Endodermal cell (in vitro differentiated cells): ENCODE results near the gene RAB18. TPM values are rescaled to one million over a fixed set of nuclear protein-coding genes. Genes with fewer than 3 reads are reported as not detected.
"Not testable (repeated sequence)": the region's sequence is repeated elsewhere in the genome, so short reads cannot be mapped to it uniquely, and the experiment has no call there.

Experiments
- DNase-seq: peaks from one replicate; pipeline ENCODE4 v3.0.0-alpha.2; 2017
- H3K27ac ChIP-seq: 2 replicates; pipeline ENCODE4 v1.5.1; 2013; ENCODE audit warnings: mild to moderate bottlenecking, low read depth, low read length, moderate library complexity
- H3K27me3 ChIP-seq: 2 replicates; pipeline ENCODE4 v1.6.1; 2013; ENCODE audit warnings: mild to moderate bottlenecking, low read length, moderate library complexity; ENCODE audit not compliant: insufficient read depth, control insufficient read depth, poor library complexity, severe bottlenecking
- H3K36me3 ChIP-seq: 2 replicates; pipeline ENCODE4 v1.7.0; 2013; ENCODE audit warnings: mild to moderate bottlenecking, low read length, moderate library complexity; ENCODE audit not compliant: control insufficient read depth, insufficient read depth
- H3K4me1 ChIP-seq: one replicate; pipeline ENCODE4 v1.7.0; 2013; ENCODE audit warnings: low read length; ENCODE audit not compliant: control insufficient read depth, insufficient read depth
- H3K4me3 ChIP-seq: 2 replicates; pipeline ENCODE4 v1.5.1; 2013; ENCODE audit warnings: mild to moderate bottlenecking, low read length, moderate library complexity
- H3K9ac ChIP-seq: 2 replicates; pipeline ENCODE4 v1.6.1; 2013; ENCODE audit warnings: mild to moderate bottlenecking, low read length, moderate library complexity; ENCODE audit not compliant: poor library complexity, severe bottlenecking; ENCODE audit errors: extremely low read depth
- H3K9me3 ChIP-seq: 2 replicates; pipeline ENCODE4 v1.6.1; 2013; ENCODE audit warnings: mild to moderate bottlenecking, low read length, moderate library complexity; ENCODE audit not compliant: control insufficient read depth
- H3K27ac Mint-ChIP-seq: 2 replicates; pipeline ENCODE4 v1.8.0; 2020; ENCODE audit warnings: mixed read lengths
- H3K27me3 Mint-ChIP-seq: 2 replicates; pipeline ENCODE4 v1.8.0; 2021; ENCODE audit warnings: mild to moderate bottlenecking, mixed read lengths; ENCODE audit not compliant: insufficient read depth
- H3K36me3 Mint-ChIP-seq: 2 replicates; pipeline ENCODE4 v1.8.0; 2020; ENCODE audit warnings: low read depth, mixed read lengths
- H3K4me1 Mint-ChIP-seq: 2 replicates; pipeline ENCODE4 v1.8.0; 2020; ENCODE audit warnings: mixed read lengths
- H3K4me3 Mint-ChIP-seq: 2 replicates; pipeline ENCODE4 v1.8.0; 2020; ENCODE audit warnings: mild to moderate bottlenecking, moderate library complexity, mixed read lengths
- H3K9me3 Mint-ChIP-seq: 2 replicates; pipeline ENCODE4 v1.8.0; 2020; ENCODE audit warnings: mild to moderate bottlenecking, mixed read lengths
- WGBS, 2 experiments: methylation state at CpG; one replicate each; pipeline versions ENCODE4 v1.1.5 to v1.1.7; 2013; ENCODE audit warnings: missing lambda C conversion rate in 2 of 2, mixed read lengths in 1 of 2; ENCODE audit not compliant: insufficient coverage in 1 of 2, insufficient read length in 1 of 2; 5-methylcytosine and 5-hydroxymethylcytosine counted together
- total RNA-seq, 2 donors: library from RNA; stranded (reverse); fragmentation: NEBNext Ultra II Directional in 1 of 2; extraction: Animal tissue kit (Norgen Biotek cat#: 25700) in 1 of 2; gene quantifications; 2 replicates in 1 of 2; 3 replicates in 1 of 2; pipeline ENCODE4 v1.2.1, GENCODE V29; 2021
- TF ChIP-seq, protein P1 (sequence below): fragments of 200-600 bp; sonication (generic); conservative IDR thresholded peaks from 2 replicates; pipeline ENCODE4 v1.5.0; 2021; ENCODE audit warnings: antibody characterized with exemption, mild to moderate bottlenecking

Gene RAB18
- total RNA-seq, 2 donors from 2014 or later = 122 to 150 TPM

DNA sequence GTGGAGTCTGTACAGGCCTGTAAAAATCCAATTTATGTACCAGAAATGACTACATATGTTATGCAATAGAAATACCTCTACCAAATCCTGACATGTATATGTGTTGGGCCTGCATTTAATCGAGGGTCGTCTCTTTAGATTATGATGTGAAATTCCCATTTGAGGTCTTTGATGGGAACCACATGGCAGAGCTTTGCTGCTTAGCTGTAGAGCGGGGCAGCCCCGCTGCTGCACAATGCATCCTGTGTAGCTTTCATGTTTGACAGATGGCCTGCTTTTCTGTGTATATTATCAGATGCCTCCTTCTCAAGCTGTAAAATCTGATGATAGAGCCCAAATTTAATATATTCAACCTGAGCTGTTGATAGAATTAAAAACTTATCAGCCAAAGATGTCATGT is 65.8 kb downstream of the RAB18 start:
- no peaks in the 10 kb centered on the region for H3K36me3 Mint-ChIP-seq
- peaks cover 2% of the 10 kb centered on the region for H3K9me3 Mint-ChIP-seq
- no peaks in the 10 kb centered on the region for H3K27me3 Mint-ChIP-seq
- Histone ChIP-seq H3K9ac (no peak overlapping the region), H3K27me3 (no peaks in the 10 kb centered on the region), H3K36me3 (no peaks in the 10 kb centered on the region), H3K4me1 (no peaks in the 10 kb centered on the region), H3K9me3 (no peaks in the 10 kb centered on the region), H3K4me3 (no peak overlapping the region), H3K27ac (no peak overlapping the region)
- H3K4me3 Mint-ChIP-seq = no peak overlapping the region
- WGBS, 2 experiments = 94 to 100% methylated on average over 2 to 4 of the region's 4 CpGs
- H3K27ac Mint-ChIP-seq = no peak overlapping the region
- TF ChIP-seq, protein P1, sequence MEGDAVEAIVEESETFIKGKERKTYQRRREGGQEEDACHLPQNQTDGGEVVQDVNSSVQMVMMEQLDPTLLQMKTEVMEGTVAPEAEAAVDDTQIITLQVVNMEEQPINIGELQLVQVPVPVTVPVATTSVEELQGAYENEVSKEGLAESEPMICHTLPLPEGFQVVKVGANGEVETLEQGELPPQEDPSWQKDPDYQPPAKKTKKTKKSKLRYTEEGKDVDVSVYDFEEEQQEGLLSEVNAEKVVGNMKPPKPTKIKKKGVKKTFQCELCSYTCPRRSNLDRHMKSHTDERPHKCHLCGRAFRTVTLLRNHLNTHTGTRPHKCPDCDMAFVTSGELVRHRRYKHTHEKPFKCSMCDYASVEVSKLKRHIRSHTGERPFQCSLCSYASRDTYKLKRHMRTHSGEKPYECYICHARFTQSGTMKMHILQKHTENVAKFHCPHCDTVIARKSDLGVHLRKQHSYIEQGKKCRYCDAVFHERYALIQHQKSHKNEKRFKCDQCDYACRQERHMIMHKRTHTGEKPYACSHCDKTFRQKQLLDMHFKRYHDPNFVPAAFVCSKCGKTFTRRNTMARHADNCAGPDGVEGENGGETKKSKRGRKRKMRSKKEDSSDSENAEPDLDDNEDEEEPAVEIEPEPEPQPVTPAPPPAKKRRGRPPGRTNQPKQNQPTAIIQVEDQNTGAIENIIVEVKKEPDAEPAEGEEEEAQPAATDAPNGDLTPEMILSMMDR = no peak
- no peak for DNase-seq
- no peaks in the 10 kb centered on the region for H3K4me1 Mint-ChIP-seq

GRCh38 chr10:27577038-27577437 is 72.9 kb downstream of the RAB18 start:
- H3K9ac ChIP-seq, H3K4me3 ChIP-seq, H3K27ac Mint-ChIP-seq, H3K4me1 ChIP-seq, H3K36me3 Mint-ChIP-seq, H3K9me3 ChIP-seq, H3K36me3 ChIP-seq, H3K27ac ChIP-seq, H3K4me1 Mint-ChIP-seq, H3K27me3 Mint-ChIP-seq, H3K27me3 ChIP-seq, H3K9me3 Mint-ChIP-seq, H3K4me3 Mint-ChIP-seq, DNase-seq: not testable (repeated sequence)
- 92 to 97% methylated on average over 4 to 5 of the region's 5 CpGs for WGBS, 2 experiments

DNA sequence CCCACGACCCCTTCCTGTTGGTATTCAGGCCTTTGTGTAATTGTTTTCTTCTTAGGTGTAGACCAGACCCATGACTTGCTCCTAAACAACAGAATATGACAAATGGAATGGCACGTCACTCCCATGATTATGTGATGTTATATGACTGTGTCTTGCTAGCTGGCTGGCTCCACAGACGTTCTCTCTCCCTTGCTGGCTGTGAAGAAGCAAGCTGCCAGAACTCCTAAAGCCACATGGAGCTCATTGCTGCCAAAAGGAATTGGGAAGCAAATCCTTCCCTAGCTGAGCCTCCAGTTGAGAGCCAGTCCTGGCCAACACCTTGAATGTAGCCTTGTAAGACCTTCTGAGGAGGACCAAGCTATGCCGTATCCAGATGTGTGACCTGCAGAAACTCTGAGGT is 74.2 kb downstream of the RAB18 start:
- peaks cover 2% of the 10 kb centered on the region for H3K9me3 Mint-ChIP-seq
- no peaks in the 10 kb centered on the region for H3K36me3 ChIP-seq
- no peaks in the 10 kb centered on the region for H3K36me3 Mint-ChIP-seq
- H3K4me1 Mint-ChIP-seq = peaks cover 9% of the 10 kb centered on the region
- WGBS, 2 experiments = 88 to 90% methylated on average over 3 to 4 of the region's 4 CpGs
- TF ChIP-seq, protein P1 = no peak
- no peaks in the 10 kb centered on the region for H3K9me3 ChIP-seq
- no peak overlapping the region for H3K27ac Mint-ChIP-seq
- H3K4me3 ChIP-seq = no peak overlapping the region
- DNase-seq = no peak
- no peak overlapping the region for H3K27ac ChIP-seq
- no peaks in the 10 kb centered on the region for H3K27me3 ChIP-seq
- H3K4me1 ChIP-seq = no peaks in the 10 kb centered on the region
- no peaks in the 10 kb centered on the region for H3K27me3 Mint-ChIP-seq
- H3K4me3 Mint-ChIP-seq = no peak overlapping the region
- H3K9ac ChIP-seq = no peak overlapping the region

DNA sequence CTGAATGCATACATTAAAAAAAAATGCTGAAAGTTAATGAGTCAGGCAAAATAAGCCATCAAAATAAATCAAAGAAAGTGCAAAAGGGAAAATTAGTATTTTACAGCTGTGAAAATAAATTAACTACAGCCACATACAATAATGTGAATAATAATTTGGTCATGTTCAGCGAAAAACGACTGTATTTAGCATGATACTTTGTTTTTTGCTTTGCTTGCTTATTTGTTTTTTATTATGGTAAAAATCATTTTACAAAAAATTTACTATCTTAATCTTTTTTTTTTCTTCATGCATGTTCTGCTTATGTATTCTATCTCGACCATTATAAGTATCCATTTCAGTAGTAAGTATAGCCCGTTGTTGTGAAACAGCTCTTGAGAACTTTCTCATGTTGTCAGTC is 77.1 kb downstream of the RAB18 start:
- no peak overlapping the region for H3K27ac Mint-ChIP-seq
- no peak overlapping the region for H3K4me3 Mint-ChIP-seq
- DNase-seq = no peak
- no peaks in the 10 kb centered on the region for H3K27me3 Mint-ChIP-seq
- no peak overlapping the region for H3K9ac ChIP-seq
- 100% methylated on average over 2 of the region's 4 CpGs; no CpG with 5 or more reads in 1 of the 2 experiments for WGBS, 2 experiments
- H3K9me3 Mint-ChIP-seq = no peaks in the 10 kb centered on the region
- no peaks in the 10 kb centered on the region for H3K9me3 ChIP-seq
- H3K27me3 ChIP-seq = no peaks in the 10 kb centered on the region
- TF ChIP-seq, protein P1 = no peak
- no peaks in the 10 kb centered on the region for H3K4me1 ChIP-seq
- no peaks in the 10 kb centered on the region for H3K36me3 Mint-ChIP-seq
- no peak overlapping the region for H3K27ac ChIP-seq
- no peak overlapping the region for H3K4me3 ChIP-seq
- H3K36me3 ChIP-seq = no peaks in the 10 kb centered on the region
- peaks cover 9% of the 10 kb centered on the region for H3K4me1 Mint-ChIP-seq
